ENCODE measurements around the gene LRRN2. TPM values are rescaled to one million over a fixed set of nuclear protein-coding genes. Genes with fewer than 3 reads are reported as not detected.

Gene LRRN2
- total and polyA plus RNA-seq, 2 donors (not counting 1 experiment from before 2014, with no cell fraction given): not detected

DNA sequence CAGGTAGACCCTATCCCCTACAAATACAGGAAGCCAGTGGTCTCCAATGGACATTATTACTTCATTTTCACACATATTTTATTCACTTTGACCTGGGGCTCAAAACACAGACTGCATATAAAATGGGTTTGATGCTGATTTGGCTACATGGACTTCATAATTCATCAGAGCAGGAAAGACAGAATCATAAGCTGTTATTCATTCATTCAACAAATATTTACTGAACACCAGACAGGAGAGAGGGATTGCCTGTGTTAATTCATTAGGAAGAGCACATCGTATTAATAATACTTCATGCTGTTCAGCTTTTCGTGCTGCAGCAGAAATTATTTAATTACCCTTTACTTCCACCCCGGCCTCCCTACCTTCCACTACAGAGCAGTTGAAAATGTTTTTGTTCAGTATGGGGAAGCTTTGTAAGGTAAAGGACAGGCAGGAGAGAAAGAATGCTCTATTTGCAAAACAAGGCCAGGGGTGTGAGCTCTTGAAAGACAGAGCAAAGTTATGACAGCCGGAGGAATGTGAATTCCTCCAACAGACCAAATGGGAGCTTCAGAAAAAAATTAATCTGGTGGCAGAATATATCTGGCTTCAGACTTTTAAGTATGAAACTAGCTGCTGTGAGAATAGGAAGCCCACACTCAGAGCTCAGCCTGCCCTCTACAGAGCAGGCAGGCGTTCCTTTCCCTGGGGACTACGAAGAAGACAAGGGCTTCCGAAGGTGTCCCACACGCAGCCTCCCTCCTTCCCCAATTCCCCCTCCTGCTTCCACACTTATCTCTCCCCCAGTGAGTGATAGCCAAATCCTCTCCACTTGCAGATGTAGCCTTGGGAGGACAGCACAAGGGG lies 111.3 kb downstream of the LRRN2 start:
- Histone ChIP-seq H3K4me2 (ENCODE audit: extremely low read depth, insufficient read depth, low read length) (no peak overlapping the region), H2AFZ (ENCODE audit: low read length) (no peak overlapping the region), H3K4me3 (replicated peaks in 1 of 4; ENCODE audit: control extremely low read depth in 1 of 4, insufficient read depth in 1 of 4, low read depth in 3 of 4, low read length in 4 of 4) (no peak overlapping the region), H3K4me1 (ENCODE audit: control insufficient read depth, extremely low read depth, insufficient read depth, low read length) (no peaks in the 10 kb centered on the region), H4K20me1 (ENCODE audit: control insufficient read depth, extremely low read depth, insufficient read depth, low read length) (no peaks in the 10 kb centered on the region), H3K79me2 (ENCODE audit: control insufficient read depth, insufficient read depth, low read length) (no peaks in the 10 kb centered on the region), H3K9ac (ENCODE audit: insufficient read depth, low read length) (no peak overlapping the region), H3K27me3 (ENCODE audit: control insufficient read depth, insufficient read depth, low read length) (no peaks in the 10 kb centered on the region), H3K27ac (ENCODE audit: insufficient read depth, low read length) (no peak overlapping the region), H3K36me3 (ENCODE audit: control insufficient read depth, insufficient read depth, low read length) (no peaks in the 10 kb centered on the region), H3K9me3 (ENCODE audit: control insufficient read depth, insufficient read depth, low read depth, low read length) (no peaks in the 10 kb centered on the region)
- no peak for DNase-seq (ENCODE audit: low read depth in 2 of 2)
- no peak for TF ChIP-seq EZH2 (IDR thresholded peaks at IDR 0.05; ENCODE audit: low read length, missing control alignments)
- TF ChIP-seq, protein P1, sequence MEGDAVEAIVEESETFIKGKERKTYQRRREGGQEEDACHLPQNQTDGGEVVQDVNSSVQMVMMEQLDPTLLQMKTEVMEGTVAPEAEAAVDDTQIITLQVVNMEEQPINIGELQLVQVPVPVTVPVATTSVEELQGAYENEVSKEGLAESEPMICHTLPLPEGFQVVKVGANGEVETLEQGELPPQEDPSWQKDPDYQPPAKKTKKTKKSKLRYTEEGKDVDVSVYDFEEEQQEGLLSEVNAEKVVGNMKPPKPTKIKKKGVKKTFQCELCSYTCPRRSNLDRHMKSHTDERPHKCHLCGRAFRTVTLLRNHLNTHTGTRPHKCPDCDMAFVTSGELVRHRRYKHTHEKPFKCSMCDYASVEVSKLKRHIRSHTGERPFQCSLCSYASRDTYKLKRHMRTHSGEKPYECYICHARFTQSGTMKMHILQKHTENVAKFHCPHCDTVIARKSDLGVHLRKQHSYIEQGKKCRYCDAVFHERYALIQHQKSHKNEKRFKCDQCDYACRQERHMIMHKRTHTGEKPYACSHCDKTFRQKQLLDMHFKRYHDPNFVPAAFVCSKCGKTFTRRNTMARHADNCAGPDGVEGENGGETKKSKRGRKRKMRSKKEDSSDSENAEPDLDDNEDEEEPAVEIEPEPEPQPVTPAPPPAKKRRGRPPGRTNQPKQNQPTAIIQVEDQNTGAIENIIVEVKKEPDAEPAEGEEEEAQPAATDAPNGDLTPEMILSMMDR (conservative IDR thresholded peaks at IDR 0.05 in 1 of 2, IDR thresholded peaks at IDR 0.05 in 1 of 2; ENCODE audit: low read depth in 1 of 2, low read length in 2 of 2): no peak

DNA sequence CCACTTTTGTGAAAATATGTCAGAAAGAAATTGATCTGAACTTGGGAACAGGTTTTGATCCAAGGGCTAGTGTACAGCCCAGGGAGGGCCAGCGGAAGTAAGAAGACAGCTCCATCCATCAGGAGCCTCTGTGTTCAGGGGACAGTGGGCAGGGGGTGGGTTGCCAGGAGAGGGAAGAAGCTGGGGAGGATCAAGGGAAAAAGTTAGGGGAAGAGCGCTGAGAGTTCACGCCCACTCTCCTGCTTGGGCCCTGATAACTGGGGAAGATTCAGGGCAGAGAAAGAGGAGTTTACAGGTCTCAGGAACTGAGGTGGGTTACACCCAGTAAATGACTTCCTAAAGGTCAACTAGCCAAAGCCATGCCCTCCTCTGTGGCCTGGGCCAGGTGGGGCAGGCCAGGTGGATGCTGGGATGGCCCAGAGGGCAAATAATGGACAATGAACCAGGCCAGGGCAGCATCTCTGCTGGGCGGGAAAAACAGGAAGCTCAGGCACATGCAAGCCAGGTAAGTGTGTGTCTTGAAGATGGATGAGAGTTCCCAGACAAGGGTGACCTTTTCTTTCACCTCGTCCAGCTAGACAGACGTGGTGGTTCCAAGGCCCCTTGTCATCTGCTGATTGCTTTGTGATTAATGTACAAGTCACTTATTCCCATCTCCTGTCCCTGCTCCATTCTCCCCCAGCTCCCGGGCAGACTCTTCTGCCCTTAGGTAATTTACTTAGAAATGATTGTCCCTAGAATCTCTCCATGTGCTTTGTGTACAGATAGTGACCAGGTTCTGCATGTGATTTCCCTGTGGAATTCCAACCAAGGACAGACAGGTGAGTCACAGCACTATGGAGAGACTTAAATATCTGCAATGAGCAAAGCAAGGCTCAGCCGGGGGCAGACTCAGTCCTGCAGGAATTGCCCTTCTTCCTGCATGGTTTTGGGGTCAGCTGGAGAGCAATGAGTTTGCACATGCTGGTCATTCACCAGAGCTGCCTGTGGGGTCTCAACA lies 112.3 kb downstream of the LRRN2 start:
- H3K4me1 ChIP-seq (ENCODE audit: control insufficient read depth, extremely low read depth, insufficient read depth, low read length): no peaks in the 10 kb centered on the region
- no peaks in the 10 kb centered on the region for H3K27me3 ChIP-seq (ENCODE audit: control insufficient read depth, insufficient read depth, low read length)
- H3K27ac ChIP-seq (ENCODE audit: insufficient read depth, low read length): no peak overlapping the region
- H3K79me2 ChIP-seq (ENCODE audit: control insufficient read depth, insufficient read depth, low read length): no peaks in the 10 kb centered on the region
- no peak overlapping the region for H2AFZ ChIP-seq (ENCODE audit: low read length)
- H4K20me1 ChIP-seq (ENCODE audit: control insufficient read depth, extremely low read depth, insufficient read depth, low read length): no peaks in the 10 kb centered on the region
- H3K36me3 ChIP-seq (ENCODE audit: control insufficient read depth, insufficient read depth, low read length): no peaks in the 10 kb centered on the region
- H3K9me3 ChIP-seq (ENCODE audit: control insufficient read depth, insufficient read depth, low read depth, low read length): no peaks in the 10 kb centered on the region
- DNase-seq (ENCODE audit: low read depth in 2 of 2): peak in 1 of 2 donors; percentile 62
- H3K4me2 ChIP-seq (ENCODE audit: extremely low read depth, insufficient read depth, low read length): no peak overlapping the region
- TF ChIP-seq, protein P1 (conservative IDR thresholded peaks at IDR 0.05 in 1 of 2, IDR thresholded peaks at IDR 0.05 in 1 of 2; ENCODE audit: low read depth in 1 of 2, low read length in 2 of 2): no peak
- no peak for TF ChIP-seq EZH2 (IDR thresholded peaks at IDR 0.05; ENCODE audit: low read length, missing control alignments)
- H3K9ac ChIP-seq (ENCODE audit: insufficient read depth, low read length): no peak overlapping the region
- no peak overlapping the region for H3K4me3 ChIP-seq (replicated peaks in 1 of 4; ENCODE audit: control extremely low read depth in 1 of 4, insufficient read depth in 1 of 4, low read depth in 3 of 4, low read length in 4 of 4)

DNA sequence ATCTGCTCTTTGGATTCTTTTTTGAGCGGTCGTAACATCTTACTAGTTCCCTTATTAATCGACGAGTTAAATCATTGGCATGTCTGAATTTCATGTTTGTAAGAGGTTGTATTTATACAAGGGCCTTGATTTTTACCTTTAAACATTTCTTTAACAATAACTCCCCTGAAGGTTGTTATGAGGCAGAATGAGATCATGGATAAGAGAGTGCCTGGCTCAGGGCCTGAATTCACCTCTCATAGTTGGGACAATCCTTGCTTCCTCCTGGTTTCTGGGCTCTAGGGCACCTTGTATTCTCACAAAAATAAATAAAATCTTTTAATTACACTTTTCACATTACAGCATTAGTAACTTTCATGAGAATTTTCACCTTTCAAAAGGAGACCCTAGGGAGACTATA lies 113.9 kb downstream of the LRRN2 start:
- Histone ChIP-seq H3K36me3 (ENCODE audit: control insufficient read depth, insufficient read depth, low read length) (no peaks in the 10 kb centered on the region), H3K4me3 (replicated peaks in 1 of 4; ENCODE audit: control extremely low read depth in 1 of 4, insufficient read depth in 1 of 4, low read depth in 3 of 4, low read length in 4 of 4) (no peak overlapping the region), H3K9me3 (ENCODE audit: control insufficient read depth, insufficient read depth, low read depth, low read length) (no peaks in the 10 kb centered on the region), H3K4me2 (ENCODE audit: extremely low read depth, insufficient read depth, low read length) (no peak overlapping the region), H3K4me1 (ENCODE audit: control insufficient read depth, extremely low read depth, insufficient read depth, low read length) (no peaks in the 10 kb centered on the region), H3K79me2 (ENCODE audit: control insufficient read depth, insufficient read depth, low read length) (no peaks in the 10 kb centered on the region), H3K27ac (ENCODE audit: insufficient read depth, low read length) (no peak overlapping the region), H3K9ac (ENCODE audit: insufficient read depth, low read length) (no peak overlapping the region), H4K20me1 (ENCODE audit: control insufficient read depth, extremely low read depth, insufficient read depth, low read length) (no peaks in the 10 kb centered on the region), H3K27me3 (ENCODE audit: control insufficient read depth, insufficient read depth, low read length) (no peaks in the 10 kb centered on the region), H2AFZ (ENCODE audit: low read length) (no peak overlapping the region)
- DNase-seq (ENCODE audit: low read depth in 2 of 2): no peak
- no peak for TF ChIP-seq EZH2 (IDR thresholded peaks at IDR 0.05; ENCODE audit: low read length, missing control alignments)
- TF ChIP-seq, protein P1 (conservative IDR thresholded peaks at IDR 0.05 in 1 of 2, IDR thresholded peaks at IDR 0.05 in 1 of 2; ENCODE audit: low read depth in 1 of 2, low read length in 2 of 2): no peak
